8988T (cell line): ENCODE results near the gene QRSL1.
"Not testable (repeated sequence)": the region's sequence is repeated elsewhere in the genome, so short reads cannot be mapped to it uniquely, and the experiment has no call there.

Experiments
- DNase-seq: peaks from one replicate; pipeline ENCODE4 v3.0.0; 2011

The QRSL1 gene

DNA sequence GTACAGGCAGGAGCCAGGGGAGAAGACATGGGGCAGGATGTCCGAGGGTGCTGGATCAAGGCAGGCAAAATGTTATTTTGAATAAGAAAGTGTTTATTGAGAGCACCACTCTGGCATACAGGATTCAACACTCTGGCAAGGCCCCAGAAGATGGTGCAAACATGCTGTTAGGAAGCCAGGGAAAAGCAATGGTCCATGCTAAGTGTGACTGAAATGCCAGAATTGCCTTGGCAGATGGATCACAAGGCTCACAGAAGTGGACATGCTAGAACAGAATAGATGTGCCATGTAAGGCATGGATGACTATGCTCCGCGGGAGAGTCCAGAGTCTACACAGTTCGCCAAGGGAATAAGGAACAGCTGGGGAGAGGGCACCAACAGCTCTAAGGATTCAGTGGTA is 54.6 kb downstream of the QRSL1 start:
- DNase-seq: no peak

DNA sequence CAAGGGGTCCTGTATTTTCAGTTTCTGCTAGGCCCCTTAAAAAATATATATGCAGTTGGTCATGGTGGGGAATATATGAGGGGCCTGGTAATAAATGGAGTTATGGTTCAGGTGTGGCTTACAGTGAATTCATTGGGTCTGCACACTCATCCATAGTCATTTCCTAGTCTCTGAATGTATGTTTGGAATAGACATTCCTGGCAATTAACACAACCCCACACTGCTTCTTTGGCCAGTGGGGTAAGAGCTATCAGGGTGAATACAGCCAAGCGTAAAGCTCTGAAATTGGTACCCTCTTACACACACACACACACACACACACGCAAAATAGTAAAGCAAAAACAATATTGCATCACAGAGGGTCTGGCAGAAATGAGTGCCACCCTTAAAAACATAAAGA is 56.5 kb downstream of the QRSL1 start:
- no peak for DNase-seq

DNA sequence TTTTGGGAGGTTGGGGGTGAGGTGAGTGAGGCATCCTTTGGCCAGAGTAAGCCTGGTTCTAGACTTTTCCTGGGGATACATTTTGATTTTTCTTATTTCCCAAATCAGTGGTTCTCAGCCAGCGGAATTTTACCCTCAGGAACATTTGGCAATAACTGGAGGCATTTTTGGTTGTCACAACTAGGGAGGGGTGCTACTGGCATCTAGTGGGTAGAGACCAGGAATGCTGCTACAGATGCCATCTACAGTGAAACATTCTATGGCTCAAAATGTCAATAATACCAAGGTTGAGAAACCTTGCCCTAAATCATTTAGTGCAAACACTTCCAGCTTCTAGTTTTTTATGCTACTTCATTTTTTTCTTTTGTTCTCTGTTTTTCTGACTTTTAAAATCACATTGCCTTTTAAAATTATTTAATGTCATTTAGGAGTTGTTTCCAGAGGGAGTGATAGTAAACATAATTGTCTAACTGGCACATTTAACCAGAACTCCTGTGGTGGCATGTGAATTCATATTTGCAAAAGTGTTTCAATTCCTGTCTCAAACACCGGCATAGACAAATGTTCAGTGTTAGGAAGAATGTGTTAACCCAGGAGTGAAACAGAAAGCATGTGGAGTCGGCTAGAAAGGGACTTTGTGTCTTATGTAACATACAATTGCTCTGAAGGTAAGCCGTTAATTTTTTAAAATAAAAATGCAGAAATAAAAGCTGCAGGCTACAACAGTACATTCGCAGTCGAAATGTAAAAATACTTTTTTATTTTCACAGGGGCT is 59.0 kb downstream of the QRSL1 start:
- no peak for DNase-seq

DNA sequence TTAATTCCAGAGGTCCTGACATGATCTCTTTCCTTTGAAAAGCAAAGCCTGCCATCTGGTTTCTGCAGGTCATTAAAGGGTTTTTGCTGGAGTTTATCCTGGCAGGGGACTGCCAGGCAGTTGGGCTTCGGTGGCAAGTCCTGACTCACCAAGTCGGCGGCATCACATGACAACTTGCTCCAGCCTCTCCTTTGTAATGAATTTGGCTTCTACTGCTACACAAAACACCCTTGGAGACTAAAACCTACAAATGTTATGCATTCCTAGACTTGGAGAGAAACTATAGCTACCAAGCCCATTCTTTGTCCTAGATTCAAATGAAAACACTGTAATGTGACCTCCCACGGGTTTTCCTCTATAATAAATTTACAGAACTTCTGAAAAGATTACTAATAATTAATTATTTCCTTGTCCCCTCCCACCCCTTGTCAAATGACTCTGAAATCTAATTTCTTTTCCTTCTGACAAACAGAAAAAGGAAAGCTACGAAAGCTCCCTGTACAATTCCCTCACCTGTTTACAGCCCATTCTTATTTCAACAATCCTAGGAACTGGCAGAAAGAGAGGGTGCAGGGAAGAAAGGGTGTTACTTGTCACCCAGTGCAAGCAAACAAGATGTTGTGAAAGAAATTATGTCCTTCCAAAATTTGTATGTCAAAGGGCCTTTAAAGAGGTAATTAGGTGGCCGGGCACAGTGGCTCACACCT is 62.9 kb downstream of the QRSL1 start:
- no peak for DNase-seq

DNA sequence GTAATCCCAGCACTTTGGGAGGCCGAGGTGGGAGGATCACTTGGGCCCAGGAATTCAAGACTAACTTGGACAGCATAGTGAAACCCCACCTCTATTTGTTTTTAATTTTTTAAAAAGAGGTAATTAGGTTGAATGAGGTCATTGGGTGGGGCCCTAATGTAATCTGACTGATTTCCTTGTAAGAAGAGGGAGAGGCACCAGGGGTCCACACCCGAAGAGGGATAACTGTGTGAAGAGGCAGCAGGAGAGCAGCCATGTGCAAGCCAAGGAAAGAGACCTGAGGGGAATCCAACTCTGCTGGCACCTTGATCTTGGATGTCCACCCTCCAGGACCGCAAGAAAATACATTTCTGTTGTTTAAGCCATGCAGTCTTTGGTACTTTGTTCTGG is 63.4 kb downstream of the QRSL1 start:
- DNase-seq: no peak

DNA sequence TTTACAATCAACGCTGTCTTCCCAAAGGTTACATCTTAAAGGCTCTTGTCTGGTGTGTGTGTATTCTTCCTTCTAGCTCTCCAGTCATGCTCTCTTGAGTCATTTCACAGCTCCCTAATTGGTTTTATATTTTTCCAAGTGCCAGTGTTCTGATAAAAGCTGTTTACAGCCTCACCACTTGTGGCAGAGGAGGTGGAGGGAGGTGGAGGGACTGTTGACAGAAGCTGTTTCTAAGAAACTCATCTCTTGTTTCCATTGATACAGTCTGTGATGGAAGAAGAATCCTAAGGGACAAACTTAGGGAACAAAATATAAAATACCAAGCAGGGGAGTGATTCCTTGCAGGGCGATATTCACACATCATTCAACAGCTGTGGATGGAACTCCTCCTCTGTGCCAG is 64.0 kb downstream of the QRSL1 start:
- no peak for DNase-seq

DNA sequence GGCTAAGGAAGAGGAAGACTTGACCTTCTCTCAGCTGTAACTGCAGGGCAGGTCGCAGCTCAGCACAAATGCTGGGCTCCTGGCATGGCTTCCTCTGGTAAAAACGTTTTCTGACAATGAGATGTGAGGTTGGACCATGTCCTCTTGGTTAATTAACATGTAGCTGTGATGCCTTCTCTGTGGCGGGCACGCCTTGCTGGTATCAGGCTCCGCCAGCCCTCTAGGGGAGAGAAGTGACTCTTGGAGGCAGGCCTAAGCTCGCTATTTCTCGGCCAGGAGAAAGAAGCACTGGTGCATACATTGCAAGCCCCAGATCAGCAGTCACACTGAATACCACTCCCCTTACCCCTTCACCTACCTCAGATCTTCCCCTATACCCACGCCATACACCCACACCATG is 65.0 kb downstream of the QRSL1 start:
- DNase-seq: no peak

DNA sequence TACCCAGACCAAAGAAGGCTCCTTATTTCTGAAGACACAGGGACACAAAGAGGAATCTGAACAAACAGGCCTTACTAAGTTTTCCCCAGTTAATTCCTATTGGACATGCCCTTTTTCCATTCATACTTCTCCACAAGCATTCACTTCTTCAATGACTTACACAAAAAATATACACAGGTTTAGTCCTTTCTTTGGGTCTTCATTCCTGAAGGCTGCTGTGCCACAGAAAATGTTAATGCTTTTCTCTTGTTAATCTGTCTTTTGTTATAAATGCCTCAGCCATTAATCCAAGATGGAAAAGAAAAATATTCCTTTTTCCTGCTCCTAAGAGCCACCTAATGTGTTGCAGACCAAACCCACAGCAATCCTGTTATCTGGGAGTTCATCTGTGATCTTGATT is 71.2 kb downstream of the QRSL1 start:
- DNase-seq: no peak

DNA sequence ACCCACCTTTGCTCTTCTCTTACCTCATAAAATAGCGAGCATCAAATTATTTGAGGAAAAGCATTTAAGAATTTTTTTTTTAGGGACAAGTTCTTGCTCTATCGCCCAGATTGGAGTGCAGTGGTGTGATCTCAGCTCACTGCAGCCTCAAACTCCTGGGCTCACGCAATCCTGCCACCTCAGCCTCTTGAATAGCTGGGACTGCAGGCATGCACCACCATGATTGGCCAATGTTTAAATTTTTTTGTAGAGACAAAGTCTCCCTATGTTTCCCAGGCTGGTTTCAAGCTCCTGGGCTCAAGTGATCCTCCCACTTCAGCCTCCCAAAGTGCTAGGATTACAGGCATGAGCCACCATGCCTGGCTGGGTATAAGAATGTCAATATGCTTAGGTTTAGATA is 71.8 kb downstream of the QRSL1 start:
- not testable (repeated sequence) for DNase-seq

DNA sequence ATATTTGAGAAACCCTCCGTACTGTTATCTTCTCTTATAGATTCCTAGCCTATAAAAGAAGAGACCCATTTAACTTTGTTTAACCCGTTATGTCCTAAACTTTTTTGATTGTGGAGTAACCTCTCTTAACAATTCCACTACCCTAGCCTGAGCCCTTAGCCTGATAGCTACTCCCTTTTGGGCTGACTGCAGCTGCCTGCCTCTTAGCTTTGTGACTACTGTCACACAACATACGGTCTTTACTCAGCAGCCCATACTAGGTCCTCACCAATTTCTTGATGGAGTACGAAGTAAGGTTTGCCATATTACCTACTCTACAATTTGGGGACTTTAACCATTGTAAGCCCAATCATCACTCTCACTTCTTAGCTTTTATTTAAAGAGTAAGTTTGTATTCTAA is 72.7 kb downstream of the QRSL1 start:
- no peak for DNase-seq

DNA sequence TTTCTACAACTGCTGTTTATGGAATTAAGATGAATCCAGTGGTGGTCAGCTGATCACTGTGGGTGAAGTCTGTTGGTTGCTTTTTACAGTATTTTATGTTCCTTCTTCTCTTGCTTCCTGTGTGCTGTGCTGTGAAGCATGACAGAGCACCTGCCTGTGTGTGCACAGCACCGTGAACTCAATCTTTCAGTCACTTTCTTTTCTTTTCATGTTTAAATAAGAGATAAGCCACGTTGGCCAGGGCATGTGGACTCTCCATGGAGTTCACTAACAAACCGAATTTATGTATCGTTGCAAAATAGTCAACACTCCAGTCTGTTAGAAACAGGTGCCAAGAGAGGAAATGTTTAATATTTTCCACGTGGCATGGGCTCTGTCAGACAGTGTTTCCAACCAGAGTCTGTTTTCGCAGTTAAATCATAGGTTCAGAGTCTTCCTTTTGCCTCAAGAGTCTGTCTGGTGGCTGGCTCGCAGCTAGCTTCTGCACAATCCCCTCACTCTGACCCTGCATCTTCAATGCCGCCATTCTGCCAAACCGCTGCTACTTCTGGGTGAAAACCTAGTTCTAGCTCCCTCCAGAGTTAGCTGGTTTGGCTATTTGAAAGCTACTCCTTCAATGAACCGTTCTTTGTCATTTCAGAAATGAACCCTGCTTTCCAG is 73.2 kb downstream of the QRSL1 start:
- no peak for DNase-seq

DNA sequence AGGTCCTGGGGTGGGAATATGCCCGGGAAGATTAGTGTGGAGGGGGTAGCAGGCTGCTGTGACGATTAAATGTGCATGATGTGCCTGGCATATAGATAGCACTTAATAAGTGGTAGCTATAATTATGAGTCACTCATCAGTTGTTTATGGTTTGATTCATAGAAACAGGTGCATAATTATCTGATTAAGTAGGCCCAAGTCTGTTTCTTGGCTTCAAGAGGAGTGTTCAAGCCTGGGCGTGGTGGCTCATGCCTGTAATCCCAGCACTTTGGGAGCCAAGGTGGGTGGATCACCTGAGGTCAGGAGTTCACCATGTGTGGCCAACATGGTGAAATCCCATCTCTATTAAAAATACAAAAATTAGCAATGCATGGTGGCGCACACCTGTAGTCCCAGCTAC is 74.9 kb downstream of the QRSL1 start:
- DNase-seq: no peak

DNA sequence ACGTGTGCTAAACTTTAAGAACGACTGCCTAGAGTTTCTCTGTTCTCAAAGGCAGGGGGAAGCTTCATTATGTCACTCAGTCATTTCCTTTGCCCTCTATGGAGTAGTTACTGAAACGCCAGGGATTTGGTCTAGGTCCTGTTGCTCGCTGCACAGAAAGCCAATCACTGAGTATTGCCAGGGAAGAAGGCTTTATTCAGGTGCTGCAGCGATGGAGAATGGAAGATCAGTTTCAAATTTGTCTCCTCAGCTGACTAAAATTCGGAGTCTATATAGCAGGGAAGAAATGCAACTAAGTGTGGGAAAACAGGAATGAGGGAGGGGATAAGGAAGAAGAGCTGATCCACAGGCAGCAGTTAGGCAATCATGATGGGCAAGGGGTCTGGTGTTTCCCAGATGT is 75.8 kb downstream of the QRSL1 start:
- DNase-seq: no peak

DNA sequence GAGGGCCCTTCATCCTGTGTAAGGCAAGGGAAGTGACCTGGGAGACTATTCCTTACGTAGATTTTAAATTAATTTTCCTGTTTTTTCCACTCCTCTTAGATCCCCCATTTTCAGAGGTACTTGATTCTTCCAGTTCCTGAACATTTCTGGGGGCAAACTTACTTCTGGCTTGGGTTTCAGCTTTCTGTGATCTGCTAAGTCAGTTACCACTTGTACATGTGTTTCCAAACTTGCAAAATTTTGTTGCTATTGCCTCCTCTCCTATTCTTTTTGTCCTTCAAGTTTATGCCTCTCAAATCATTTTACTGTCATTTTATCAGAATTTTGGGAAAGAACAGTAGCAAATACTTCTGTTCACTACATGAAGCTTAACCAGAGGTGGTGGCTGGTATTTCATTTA is 81.2 kb downstream of the QRSL1 start:
- DNase-seq: no peak

DNA sequence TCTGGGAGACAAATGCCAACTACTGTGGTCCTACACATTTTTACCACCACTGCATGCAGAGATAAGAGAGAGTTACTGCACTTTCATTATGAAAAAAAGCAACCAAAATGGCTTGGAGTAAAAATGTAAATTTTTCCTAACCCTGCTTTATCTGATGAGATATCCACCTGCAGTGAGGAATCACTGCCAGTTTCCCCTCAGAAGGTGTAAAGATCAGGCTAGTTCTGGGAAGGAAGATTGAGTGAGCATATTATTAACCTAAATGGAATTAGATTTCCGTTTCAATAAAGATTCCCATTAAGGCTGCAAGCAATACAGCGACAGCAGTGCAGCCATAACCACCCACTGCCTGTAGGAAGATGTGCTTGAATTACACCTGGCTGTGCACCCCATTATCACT is 84.9 kb downstream of the QRSL1 start:
- DNase-seq: no peak

DNA sequence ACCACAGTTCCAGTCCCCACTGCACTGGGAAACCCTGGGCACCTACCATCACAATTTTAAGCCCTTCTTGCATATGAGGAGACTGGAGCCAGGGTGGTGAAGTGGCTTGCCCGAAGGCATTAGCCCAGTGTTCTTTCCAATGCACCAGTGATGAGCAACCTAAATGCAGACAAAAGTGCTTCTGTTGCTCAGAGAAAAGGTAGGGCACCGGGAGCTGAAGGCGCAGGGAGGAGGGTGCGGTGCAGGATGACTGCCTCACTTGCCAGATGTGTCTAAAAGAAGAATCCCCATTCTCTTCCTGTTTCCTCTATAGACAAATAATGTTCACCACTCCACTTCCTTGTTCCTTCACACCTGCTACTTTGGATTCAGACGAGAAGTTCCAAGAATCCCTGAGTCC is 86.5 kb downstream of the QRSL1 start:
- no peak for DNase-seq

DNA sequence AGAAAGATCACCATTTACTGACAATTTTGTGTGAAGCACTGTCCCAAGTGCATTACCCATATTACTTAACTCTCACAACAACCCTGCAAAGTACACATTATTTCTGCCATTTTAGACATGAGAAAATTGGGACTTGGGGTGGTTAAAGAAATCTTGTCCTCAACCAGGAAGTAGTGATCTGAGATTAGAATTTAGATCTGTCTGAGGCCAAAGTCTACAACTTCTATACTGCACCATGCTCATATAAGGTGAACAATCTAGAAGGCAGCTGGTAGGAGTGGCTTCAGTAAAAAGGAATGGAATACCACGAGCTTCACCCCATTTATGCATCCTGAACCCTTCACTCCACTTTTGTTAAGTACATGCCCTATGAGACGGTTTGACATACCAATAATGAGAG is 87.6 kb downstream of the QRSL1 start:
- DNase-seq: no peak
